HG03060 (cell line): ENCODE results near the gene APOH.
"Not testable (repeated sequence)": the region's sequence is repeated elsewhere in the genome, so short reads cannot be mapped to it uniquely, and the experiment has no call there.

ENCODE experiments used
- ATAC-seq: cut with Tn5 transposase; IDR thresholded peaks from one replicate; pipeline ENCODE4 v1.9.1; 2021; ENCODE audit warnings: low read depth, moderate number of reproducible peaks; ENCODE audit not compliant: unreplicated experiment

Gene APOH

GRCh38 chr17:66228887-66229782, at the start of gene APOH:
APOH (minus strand) TSS chr17:66229415; CDS start chr17:66229379, 36 bp downstream.
- ATAC-seq: no peak

GRCh38 chr17:66277191-66277590, 48.0 kb upstream of the APOH start:
- no peak for ATAC-seq

GRCh38 chr17:66276328-66276937, 47.2 kb upstream of the APOH start:
- no peak for ATAC-seq

GRCh38 chr17:66275651-66276050, 46.4 kb upstream of the APOH start:
- no peak for ATAC-seq

GRCh38 chr17:66273586-66273848, 44.3 kb upstream of the APOH start:
- no peak for ATAC-seq

GRCh38 chr17:66272811-66273585, 43.8 kb upstream of the APOH start:
- ATAC-seq: no peak

GRCh38 chr17:66271512-66271911, 42.3 kb upstream of the APOH start:
- no peak for ATAC-seq

- ATAC-seq: no peak
Observed at GRCh38 chr17:66270106-66270505, 40.9 kb upstream of the APOH start.

GRCh38 chr17:66268247-66268927, 39.2 kb upstream of the APOH start:
- no peak for ATAC-seq

- ATAC-seq: no peak
Observed at GRCh38 chr17:66264696-66265095, 35.5 kb upstream of the APOH start.

- no peak for ATAC-seq
Observed at GRCh38 chr17:66262767-66263166, 33.6 kb upstream of the APOH start.

GRCh38 chr17:66260688-66261087, 31.5 kb upstream of the APOH start:
- ATAC-seq: no peak

- no peak for ATAC-seq
Observed at GRCh38 chr17:66260275-66260674, 31.1 kb upstream of the APOH start.

GRCh38 chr17:66255527-66255971, 26.3 kb upstream of the APOH start:
- no peak for ATAC-seq

GRCh38 chr17:66255112-66255511, 25.9 kb upstream of the APOH start:
- ATAC-seq: no peak

- not testable (repeated sequence) for ATAC-seq
Observed at GRCh38 chr17:66253458-66253857, 24.2 kb upstream of the APOH start.

GRCh38 chr17:66250686-66251085, 21.5 kb upstream of the APOH start:
- no peak for ATAC-seq

- ATAC-seq: no peak
Observed at GRCh38 chr17:66248285-66248684, 19.1 kb upstream of the APOH start.

- no peak for ATAC-seq
Observed at GRCh38 chr17:66241839-66242238, 12.6 kb upstream of the APOH start.

GRCh38 chr17:66240630-66241029, 11.4 kb upstream of the APOH start:
- no peak for ATAC-seq

- no peak for ATAC-seq
Observed at GRCh38 chr17:66240013-66240412, 10.8 kb upstream of the APOH start.
